ENCODE data around the gene BBLN. TPM values are rescaled to one million over a fixed set of nuclear protein-coding genes. Genes with fewer than 3 reads are reported as not detected.

BBLN gene
- total RNA-seq, 1 experiment from 2014 or later = 74.9 TPM

DNA sequence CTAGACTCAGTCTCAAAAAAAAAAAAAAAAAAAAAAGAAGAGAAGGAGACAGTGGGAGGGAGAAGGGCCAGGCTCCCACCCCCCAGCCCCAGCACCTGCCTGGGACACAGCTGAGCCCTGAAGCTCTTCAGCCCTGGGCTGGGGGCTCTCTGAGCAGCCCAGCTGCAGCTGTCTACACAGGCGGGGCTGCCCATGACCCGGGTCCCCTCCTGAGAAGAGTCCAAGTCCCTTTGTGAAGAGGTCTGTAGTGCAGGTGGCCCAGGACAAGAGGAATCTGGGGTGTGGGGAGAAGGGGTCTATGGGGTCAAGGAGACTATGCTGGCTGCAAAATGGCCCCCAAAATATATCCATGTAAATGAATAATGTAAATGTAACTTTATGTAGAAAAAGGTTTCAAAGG is 17.5 kb upstream of the BBLN start:
- no peak overlapping the region for H4K8ac ChIP-seq (replicated peaks; ENCODE audit: insufficient read length, low read depth, low read length)
- no peak overlapping the region for H2BK20ac ChIP-seq (ENCODE audit: low read depth, low read length, poor library complexity, severe bottlenecking)
- no peaks in the 10 kb centered on the region for H3K79me2 ChIP-seq (ENCODE audit: insufficient read depth, low read length)
- no peak overlapping the region for H3K23ac ChIP-seq (ENCODE audit: insufficient read length, low read depth, low read length)
- H3K4me1 ChIP-seq (ENCODE audit: insufficient read depth, low read length) = no peaks in the 10 kb centered on the region
- no peak overlapping the region for H2AK5ac ChIP-seq (ENCODE audit: insufficient read length, low read length)
- no peaks in the 10 kb centered on the region for H3K79me1 ChIP-seq (ENCODE audit: insufficient read depth, low read depth, low read length, poor library complexity, severe bottlenecking)
- no peak overlapping the region for H3K4me2 ChIP-seq (ENCODE audit: insufficient read depth, insufficient read length, low read length)
- H3K27me3 ChIP-seq (ENCODE audit: insufficient read depth, low read length) = no peaks in the 10 kb centered on the region
- H3K9me3 ChIP-seq (ENCODE audit: control insufficient read depth, low read depth, low read length) = no peaks in the 10 kb centered on the region
- TF ChIP-seq, protein P1, sequence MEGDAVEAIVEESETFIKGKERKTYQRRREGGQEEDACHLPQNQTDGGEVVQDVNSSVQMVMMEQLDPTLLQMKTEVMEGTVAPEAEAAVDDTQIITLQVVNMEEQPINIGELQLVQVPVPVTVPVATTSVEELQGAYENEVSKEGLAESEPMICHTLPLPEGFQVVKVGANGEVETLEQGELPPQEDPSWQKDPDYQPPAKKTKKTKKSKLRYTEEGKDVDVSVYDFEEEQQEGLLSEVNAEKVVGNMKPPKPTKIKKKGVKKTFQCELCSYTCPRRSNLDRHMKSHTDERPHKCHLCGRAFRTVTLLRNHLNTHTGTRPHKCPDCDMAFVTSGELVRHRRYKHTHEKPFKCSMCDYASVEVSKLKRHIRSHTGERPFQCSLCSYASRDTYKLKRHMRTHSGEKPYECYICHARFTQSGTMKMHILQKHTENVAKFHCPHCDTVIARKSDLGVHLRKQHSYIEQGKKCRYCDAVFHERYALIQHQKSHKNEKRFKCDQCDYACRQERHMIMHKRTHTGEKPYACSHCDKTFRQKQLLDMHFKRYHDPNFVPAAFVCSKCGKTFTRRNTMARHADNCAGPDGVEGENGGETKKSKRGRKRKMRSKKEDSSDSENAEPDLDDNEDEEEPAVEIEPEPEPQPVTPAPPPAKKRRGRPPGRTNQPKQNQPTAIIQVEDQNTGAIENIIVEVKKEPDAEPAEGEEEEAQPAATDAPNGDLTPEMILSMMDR (conservative IDR thresholded peaks at IDR 0.05) = no peak
- no peak overlapping the region for H2BK120ac ChIP-seq (ENCODE audit: low read depth, low read length, poor library complexity, severe bottlenecking)
- H3K14ac ChIP-seq (ENCODE audit: insufficient read depth, low read length) = no peak overlapping the region; the same call in 1 of the 2 replicates
- no peaks in the 10 kb centered on the region for H3K23me2 ChIP-seq (ENCODE audit: insufficient read length, low read depth, low read length, poor library complexity, severe bottlenecking)
- no peak overlapping the region for H2BK15ac ChIP-seq (ENCODE audit: low read depth, low read length)
- H3K9ac ChIP-seq (ENCODE audit: extremely low read depth, insufficient read length, low read length) = no peak overlapping the region
- no peak overlapping the region for H2BK12ac ChIP-seq (ENCODE audit: insufficient read length, low read depth, low read length)
- H3T11ph ChIP-seq (ENCODE audit: low read length) = no peak overlapping the region
- H4K20me1 ChIP-seq (ENCODE audit: control insufficient read depth, insufficient read depth, insufficient read length) = no peaks in the 10 kb centered on the region
- no peak overlapping the region for H2AFZ ChIP-seq (ENCODE audit: low read length)
- H3K27ac ChIP-seq (ENCODE audit: insufficient read length, low read depth, low read length) = no peak overlapping the region
- no peak for DNase-seq
- H3K9me3 Mint-ChIP-seq = no peaks in the 10 kb centered on the region
- no peak overlapping the region for H3K4ac ChIP-seq (ENCODE audit: low read depth, low read length)
- H3K27ac Mint-ChIP-seq = no peak overlapping the region
- no peak overlapping the region for H4K5ac ChIP-seq (ENCODE audit: insufficient read length, low read depth, low read length)
- H2BK5ac ChIP-seq (ENCODE audit: insufficient read length, low read length) = no peak overlapping the region
- no peak overlapping the region for H3K56ac ChIP-seq (ENCODE audit: insufficient read length, low read depth, low read length)
- H4K91ac ChIP-seq (ENCODE audit: insufficient read length, low read depth, low read length) = no peak overlapping the region
- no peak overlapping the region for H3K18ac ChIP-seq (ENCODE audit: insufficient read length, low read depth, low read length)
- H3K4me1 Mint-ChIP-seq = peaks cover 9 to 10% of the 10 kb centered on the region in 2 experiments
- no CpG with 5 or more reads among the region's 2 CpGs for WGBS (ENCODE audit: extremely low coverage, insufficient read length, low lambda C conversion rate)
- H3K27me3 Mint-ChIP-seq (ENCODE audit: low read depth) = peaks cover 2% of the 10 kb centered on the region; the same call in 1 of the 2 replicates
- H3K4me3 Mint-ChIP-seq = no peak overlapping the region
- H3K36me3 Mint-ChIP-seq (ENCODE audit: insufficient read depth in 1 of 3, low read depth in 3 of 3) = no peaks in the 10 kb centered on the region
